Parathyroid adenoma (tissue), 2 donors: ENCODE measurements around the gene RFX2.

ENCODE experiments used
- H2AFZ ChIP-seq: fragments of 300-600 bp; sonication (generic); one replicate; pipeline ENCODE4 v1.7.0; 2017; ENCODE audit warnings: antibody characterized with exemption, mild to moderate bottlenecking
- H3K27ac ChIP-seq: fragments of 300-600 bp; sonication (generic); one replicate; pipeline ENCODE4 v1.7.0; 2017
- H3K27me3 ChIP-seq: fragments of 300-600 bp; sonication (generic); one replicate; pipeline ENCODE4 v1.7.0; 2017; ENCODE audit warnings: low read length; ENCODE audit not compliant: control insufficient read depth, insufficient read depth
- H3K36me3 ChIP-seq: fragments of 300-600 bp; sonication (generic); one replicate; pipeline ENCODE4 v1.7.0; 2017; ENCODE audit warnings: low read length; ENCODE audit not compliant: control insufficient read depth, insufficient read depth
- H3K4me1 ChIP-seq: fragments of 300-600 bp; sonication (generic); one replicate; pipeline ENCODE4 v1.7.0; 2017; ENCODE audit warnings: control low read depth
- H3K4me2 ChIP-seq: fragments of 300-600 bp; sonication (generic); one replicate; pipeline ENCODE4 v1.7.0; 2017; ENCODE audit warnings: low read length
- H3K4me3 ChIP-seq: fragments of 300-600 bp; sonication (generic); one replicate; pipeline ENCODE4 v1.7.0; 2017; ENCODE audit warnings: low read depth, low read length
- H3K79me2 ChIP-seq: fragments of 300-600 bp; sonication (generic); one replicate; pipeline ENCODE4 v1.7.0; 2017; ENCODE audit warnings: control low read depth
- H3K9ac ChIP-seq: fragments of 300-600 bp; sonication (generic); one replicate; pipeline ENCODE4 v1.7.0; 2017; ENCODE audit warnings: mild to moderate bottlenecking
- H3K9me3 ChIP-seq: fragments of 300-600 bp; sonication (generic); one replicate; pipeline ENCODE4 v1.7.0; 2017; ENCODE audit warnings: low read length; ENCODE audit not compliant: control insufficient read depth
- CTCF ChIP-seq: fragments of 300-600 bp; sonication (generic); IDR thresholded peaks from one replicate; pipeline ENCODE4 v1.7.0; 2017; ENCODE audit warnings: antibody characterized with exemption, mild to moderate bottlenecking
- donor health status: primary hyperparathyroidism.

RFX2 gene

DNA sequence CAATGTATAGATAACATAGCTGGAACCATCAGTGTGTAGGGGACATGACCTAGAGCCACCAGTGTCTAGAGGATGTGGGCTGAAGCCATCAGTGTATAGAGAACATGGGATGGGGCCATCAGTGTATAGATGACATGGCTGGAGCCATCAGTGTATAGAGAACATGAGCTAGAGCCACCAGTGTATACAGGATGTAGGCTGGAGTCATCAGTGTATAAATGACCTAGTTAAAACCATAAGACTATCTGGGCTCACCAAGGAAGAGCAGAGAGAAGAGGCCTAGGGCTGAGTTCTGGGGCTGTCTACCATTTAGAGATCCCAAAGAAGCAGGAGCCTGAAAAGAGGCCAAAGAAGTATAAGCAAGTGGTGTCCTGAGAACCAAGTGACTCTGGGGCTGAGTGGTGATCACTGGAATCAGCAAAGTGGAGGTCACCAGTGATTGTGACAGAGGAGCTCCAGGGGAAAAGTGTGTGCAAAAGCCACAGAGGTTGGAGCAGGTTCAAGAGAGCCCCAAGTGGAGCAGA, 41.0 kb downstream of the RFX2 start:
- no peaks in the 10 kb centered on the region for H3K36me3 ChIP-seq
- no peak overlapping the region for H3K9ac ChIP-seq
- no peak overlapping the region for H3K27ac ChIP-seq
- no peak for TF ChIP-seq CTCF
- no peaks in the 10 kb centered on the region for H3K9me3 ChIP-seq
- H2AFZ ChIP-seq: no peak overlapping the region
- peaks cover 2% of the 10 kb centered on the region for H3K79me2 ChIP-seq
- no peak overlapping the region for H3K4me2 ChIP-seq
- H3K4me3 ChIP-seq: no peak overlapping the region
- no peaks in the 10 kb centered on the region for H3K4me1 ChIP-seq
- no peaks in the 10 kb centered on the region for H3K27me3 ChIP-seq

GRCh38 chr19:6068711-6069110, 41.6 kb downstream of the RFX2 start:
- H3K9me3 ChIP-seq: no peaks in the 10 kb centered on the region
- no peak for TF ChIP-seq CTCF
- H3K27ac ChIP-seq: no peak overlapping the region
- no peak overlapping the region for H3K4me3 ChIP-seq
- H3K4me2 ChIP-seq: no peak overlapping the region
- peaks cover 6% of the 10 kb centered on the region for H3K79me2 ChIP-seq
- H3K36me3 ChIP-seq: no peaks in the 10 kb centered on the region
- H3K27me3 ChIP-seq: no peaks in the 10 kb centered on the region
- H3K9ac ChIP-seq: no peak overlapping the region
- no peak overlapping the region for H2AFZ ChIP-seq
- H3K4me1 ChIP-seq: no peaks in the 10 kb centered on the region

GRCh38 chr19:6067975-6068374, 42.3 kb downstream of the RFX2 start:
- Histone ChIP-seq H3K9me3 (no peaks in the 10 kb centered on the region), H3K36me3 (no peaks in the 10 kb centered on the region), H3K9ac (no peak overlapping the region), H3K4me1 (no peaks in the 10 kb centered on the region), H3K4me3 (no peak overlapping the region), H3K79me2 (peaks cover 14% of the 10 kb centered on the region), H3K4me2 (no peak overlapping the region), H2AFZ (no peak overlapping the region), H3K27ac (no peak overlapping the region), H3K27me3 (no peaks in the 10 kb centered on the region)
- TF ChIP-seq CTCF: no peak

DNA sequence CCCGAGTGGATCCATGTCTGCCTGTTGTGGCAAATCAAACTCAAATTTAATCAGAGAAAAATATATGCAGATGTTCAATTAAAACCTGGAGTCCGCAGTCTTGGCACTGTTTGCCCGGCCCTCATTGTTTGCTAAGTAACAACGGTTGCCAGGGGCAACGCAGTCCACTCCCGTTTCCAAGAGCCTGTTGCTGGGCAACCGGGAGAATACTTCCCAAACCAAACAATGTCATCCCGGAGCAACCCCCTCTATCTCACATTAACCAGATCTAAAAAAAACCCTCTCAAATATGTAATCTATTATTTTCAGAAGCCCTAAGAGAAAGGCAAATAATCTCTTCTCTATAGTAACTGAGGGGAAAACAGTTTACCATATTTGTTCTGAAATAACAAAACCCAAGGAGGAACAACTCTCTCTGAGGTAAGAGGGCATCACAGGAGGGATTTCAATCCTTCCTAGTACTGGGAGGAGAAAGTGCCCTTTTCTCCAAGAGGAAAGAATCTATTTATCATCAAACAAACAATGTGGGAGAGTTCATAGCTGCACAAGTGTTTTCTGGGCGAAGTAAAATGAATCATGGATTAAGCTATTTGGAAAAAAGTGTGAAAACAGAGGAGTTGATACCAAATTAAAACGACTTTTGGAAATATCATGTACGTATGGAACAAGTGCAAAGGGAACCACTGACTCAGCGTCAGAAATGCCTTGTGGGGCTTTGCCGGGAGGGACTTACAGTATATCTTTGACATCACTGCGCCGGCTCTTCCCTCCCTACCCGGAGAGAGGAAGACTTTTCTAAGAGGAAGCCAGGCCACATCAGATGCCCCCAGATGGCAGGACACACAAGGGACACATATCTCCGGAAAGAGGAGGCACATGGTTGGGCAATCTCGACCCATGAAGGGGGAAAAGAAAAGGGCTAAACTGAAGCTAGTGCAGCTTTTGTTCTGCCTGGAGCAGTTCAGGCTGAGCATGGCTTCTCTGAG, 43.3 kb downstream of the RFX2 start:
- H3K36me3 ChIP-seq: no peaks in the 10 kb centered on the region
- no peaks in the 10 kb centered on the region for H3K4me1 ChIP-seq
- H3K27me3 ChIP-seq: no peaks in the 10 kb centered on the region
- no peak overlapping the region for H3K4me3 ChIP-seq
- peak overlapping the region; percentile 65 for H3K27ac ChIP-seq
- no peaks in the 10 kb centered on the region for H3K9me3 ChIP-seq
- H2AFZ ChIP-seq: no peak overlapping the region
- no peak for TF ChIP-seq CTCF
- H3K9ac ChIP-seq: no peak overlapping the region
- H3K4me2 ChIP-seq: peak overlapping the region; percentile 6
- H3K79me2 ChIP-seq: peaks cover 14% of the 10 kb centered on the region
